HL-60 (cell line): ENCODE measurements around the gene LYRM9.
"Not testable (repeated sequence)": the region's sequence is repeated elsewhere in the genome, so short reads cannot be mapped to it uniquely, and the experiment has no call there.

Experiments used
- DNase-seq, 2 experiments: peaks; one replicate each; pipeline ENCODE4 v3.0.0-alpha.2; 2010 to 2020; ENCODE audit warnings: low read depth in 1 of 2, low spot score in 1 of 2
- H3K27ac ChIP-seq: fragments of 250-450 bp; sonication (Bioruptor Pico); replicated peaks from 2 replicates; pipeline ENCODE4 v1.5.1; 2020; ENCODE audit warnings: mild to moderate bottlenecking, moderate library complexity
- H3K27me3 ChIP-seq: fragments of 250-450 bp; sonication (Bioruptor Pico); 2 replicates; pipeline ENCODE4 v1.5.1; 2021; ENCODE audit warnings: mild to moderate bottlenecking, moderate library complexity; ENCODE audit not compliant: insufficient read depth, poor library complexity, severe bottlenecking
- H3K4me3 ChIP-seq: replicated peaks from 2 replicates; pipeline ENCODE4 v1.5.1; 2011; ENCODE audit warnings: mild to moderate bottlenecking, control low read depth, low read length; ENCODE audit not compliant: insufficient read depth
- GABPA ChIP-seq: IDR thresholded peaks from 2 replicates; pipeline ENCODE4 v1.6.1; 2012; ENCODE audit warnings: low read depth
- POLR2AphosphoS5 ChIP-seq: IDR thresholded peaks from 2 replicates; pipeline ENCODE4 v1.6.1; 2012; ENCODE audit warnings: low read depth
- SPI1 ChIP-seq: IDR thresholded peaks from 2 replicates; pipeline ENCODE4 v1.6.1; 2012; ENCODE audit warnings: low read depth, mild to moderate bottlenecking, borderline replicate concordance
- TF ChIP-seq, protein P1 (sequence below): IDR thresholded peaks from one replicate; pipeline ENCODE4 v1.5.1; 2011; ENCODE audit warnings: low read length, control low read depth, inconsistent platforms; ENCODE audit not compliant: insufficient read depth
- TF ChIP-seq, protein P2 (sequence below): IDR thresholded peaks from 2 replicates; pipeline ENCODE4 v1.6.1; 2012; ENCODE audit warnings: low read depth; ENCODE audit not compliant: insufficient replicate concordance

LYRM9 gene

DNA sequence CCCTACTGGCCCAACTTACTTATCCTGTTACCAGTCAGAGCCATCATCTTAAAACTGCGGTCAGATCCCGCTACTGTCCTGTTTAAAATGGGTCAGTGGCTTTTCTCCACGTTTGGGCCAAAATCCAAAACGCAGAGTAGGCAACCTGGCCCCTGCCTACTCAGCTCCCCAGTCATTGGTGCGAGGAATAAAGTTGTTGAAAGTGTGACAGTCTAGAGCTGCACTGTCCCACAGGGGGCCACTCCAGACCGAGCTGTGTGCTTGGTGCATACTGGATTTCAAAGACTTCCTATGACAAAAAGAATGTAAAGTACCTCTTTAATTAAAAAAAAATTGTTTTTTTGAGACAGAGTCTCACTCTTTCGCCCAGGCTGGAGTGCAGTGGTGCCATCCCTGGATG is 21.2 kb upstream of the LYRM9 start:
- TF ChIP-seq, protein P1, sequence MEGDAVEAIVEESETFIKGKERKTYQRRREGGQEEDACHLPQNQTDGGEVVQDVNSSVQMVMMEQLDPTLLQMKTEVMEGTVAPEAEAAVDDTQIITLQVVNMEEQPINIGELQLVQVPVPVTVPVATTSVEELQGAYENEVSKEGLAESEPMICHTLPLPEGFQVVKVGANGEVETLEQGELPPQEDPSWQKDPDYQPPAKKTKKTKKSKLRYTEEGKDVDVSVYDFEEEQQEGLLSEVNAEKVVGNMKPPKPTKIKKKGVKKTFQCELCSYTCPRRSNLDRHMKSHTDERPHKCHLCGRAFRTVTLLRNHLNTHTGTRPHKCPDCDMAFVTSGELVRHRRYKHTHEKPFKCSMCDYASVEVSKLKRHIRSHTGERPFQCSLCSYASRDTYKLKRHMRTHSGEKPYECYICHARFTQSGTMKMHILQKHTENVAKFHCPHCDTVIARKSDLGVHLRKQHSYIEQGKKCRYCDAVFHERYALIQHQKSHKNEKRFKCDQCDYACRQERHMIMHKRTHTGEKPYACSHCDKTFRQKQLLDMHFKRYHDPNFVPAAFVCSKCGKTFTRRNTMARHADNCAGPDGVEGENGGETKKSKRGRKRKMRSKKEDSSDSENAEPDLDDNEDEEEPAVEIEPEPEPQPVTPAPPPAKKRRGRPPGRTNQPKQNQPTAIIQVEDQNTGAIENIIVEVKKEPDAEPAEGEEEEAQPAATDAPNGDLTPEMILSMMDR, result no peak
- TF ChIP-seq, protein P2, sequence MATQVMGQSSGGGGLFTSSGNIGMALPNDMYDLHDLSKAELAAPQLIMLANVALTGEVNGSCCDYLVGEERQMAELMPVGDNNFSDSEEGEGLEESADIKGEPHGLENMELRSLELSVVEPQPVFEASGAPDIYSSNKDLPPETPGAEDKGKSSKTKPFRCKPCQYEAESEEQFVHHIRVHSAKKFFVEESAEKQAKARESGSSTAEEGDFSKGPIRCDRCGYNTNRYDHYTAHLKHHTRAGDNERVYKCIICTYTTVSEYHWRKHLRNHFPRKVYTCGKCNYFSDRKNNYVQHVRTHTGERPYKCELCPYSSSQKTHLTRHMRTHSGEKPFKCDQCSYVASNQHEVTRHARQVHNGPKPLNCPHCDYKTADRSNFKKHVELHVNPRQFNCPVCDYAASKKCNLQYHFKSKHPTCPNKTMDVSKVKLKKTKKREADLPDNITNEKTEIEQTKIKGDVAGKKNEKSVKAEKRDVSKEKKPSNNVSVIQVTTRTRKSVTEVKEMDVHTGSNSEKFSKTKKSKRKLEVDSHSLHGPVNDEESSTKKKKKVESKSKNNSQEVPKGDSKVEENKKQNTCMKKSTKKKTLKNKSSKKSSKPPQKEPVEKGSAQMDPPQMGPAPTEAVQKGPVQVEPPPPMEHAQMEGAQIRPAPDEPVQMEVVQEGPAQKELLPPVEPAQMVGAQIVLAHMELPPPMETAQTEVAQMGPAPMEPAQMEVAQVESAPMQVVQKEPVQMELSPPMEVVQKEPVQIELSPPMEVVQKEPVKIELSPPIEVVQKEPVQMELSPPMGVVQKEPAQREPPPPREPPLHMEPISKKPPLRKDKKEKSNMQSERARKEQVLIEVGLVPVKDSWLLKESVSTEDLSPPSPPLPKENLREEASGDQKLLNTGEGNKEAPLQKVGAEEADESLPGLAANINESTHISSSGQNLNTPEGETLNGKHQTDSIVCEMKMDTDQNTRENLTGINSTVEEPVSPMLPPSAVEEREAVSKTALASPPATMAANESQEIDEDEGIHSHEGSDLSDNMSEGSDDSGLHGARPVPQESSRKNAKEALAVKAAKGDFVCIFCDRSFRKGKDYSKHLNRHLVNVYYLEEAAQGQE, result no peak
- TF ChIP-seq SPI1 (no peak), POLR2AphosphoS5 (no peak), GABPA (no peak)

DNA sequence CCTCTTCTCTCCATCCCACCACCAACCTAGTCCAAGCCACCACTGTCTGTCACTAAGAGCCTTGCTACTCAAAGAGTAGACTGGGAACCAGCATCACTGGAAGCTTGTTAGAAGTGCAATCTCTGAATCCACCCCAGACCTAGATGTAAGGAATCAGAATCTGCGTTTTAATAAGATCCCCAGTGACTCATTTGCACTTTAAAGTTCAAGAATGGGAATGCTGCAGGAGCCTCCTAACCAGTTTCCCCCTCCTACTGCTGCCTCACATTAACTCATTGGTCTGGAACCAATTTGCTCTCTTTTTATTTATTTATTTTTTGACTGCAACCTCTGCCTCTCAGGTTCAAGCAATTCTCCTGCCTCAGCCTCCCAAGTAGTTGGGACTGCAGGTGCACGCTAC is 19.8 kb upstream of the LYRM9 start:
- TF ChIP-seq SPI1 (no peak), POLR2AphosphoS5 (no peak), GABPA (no peak)
- TF ChIP-seq, protein P2, result no peak
- TF ChIP-seq, protein P1, result no peak
- H3K27me3 ChIP-seq, result no peaks in the 10 kb centered on the region
- no peak overlapping the region for H3K4me3 ChIP-seq
- DNase-seq, result no peak
- H3K27ac ChIP-seq, result no peak overlapping the region

More for the DNA sequence above, 21.2 kb upstream of the LYRM9 start:
- H3K27ac ChIP-seq, result no peak overlapping the region
- H3K4me3 ChIP-seq, result no peak overlapping the region
- no peaks in the 10 kb centered on the region for H3K27me3 ChIP-seq
- DNase-seq, result no peak

DNA sequence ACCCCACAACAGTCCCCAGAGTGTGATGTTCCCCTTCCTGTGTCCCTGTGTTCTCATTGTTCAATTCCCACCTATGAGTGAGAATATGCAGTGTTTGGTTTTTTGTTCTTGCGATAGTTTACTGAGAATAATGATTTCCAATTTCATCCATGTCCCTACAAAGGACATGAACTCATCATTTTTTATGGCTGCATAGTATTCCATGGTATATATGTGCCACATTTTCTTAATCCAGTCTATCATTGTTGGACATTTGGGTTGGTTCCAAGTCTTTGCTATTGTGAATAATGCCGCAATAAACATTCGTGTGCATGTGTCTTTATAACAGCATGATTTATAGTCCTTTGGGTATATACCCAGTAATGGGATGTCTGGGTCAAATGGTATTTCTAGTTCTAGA is 19.1 kb upstream of the LYRM9 start:
- H3K4me3 ChIP-seq, H3K27me3 ChIP-seq, H3K27ac ChIP-seq, DNase-seq: not testable (repeated sequence)

DNA sequence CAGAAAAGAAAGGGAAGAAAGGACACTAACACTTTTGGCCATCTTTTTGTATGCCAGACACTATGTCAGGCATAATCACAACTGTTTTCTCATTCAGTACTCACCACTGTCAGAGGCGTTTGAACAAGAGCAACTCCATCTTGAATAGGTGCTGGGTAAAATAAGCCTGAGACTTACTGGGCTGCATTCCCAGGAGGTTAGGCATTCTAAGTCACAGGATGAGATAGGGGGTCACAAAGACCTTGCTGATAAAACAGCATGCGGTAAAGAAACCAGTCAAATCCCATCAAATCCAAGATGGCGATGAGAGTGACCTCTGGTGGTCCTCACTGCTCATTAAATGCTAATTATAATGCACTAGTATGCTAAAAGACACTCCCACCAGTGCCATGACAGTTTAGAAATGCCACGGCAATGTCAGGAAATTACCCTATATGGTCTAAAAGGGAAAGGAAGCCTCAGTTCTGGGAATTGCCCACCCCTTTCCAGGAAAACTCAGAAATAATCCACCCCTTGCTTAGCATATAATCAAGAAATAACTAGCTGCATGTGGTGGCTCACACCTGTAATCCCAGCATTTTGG is 14.9 kb upstream of the LYRM9 start:
- DNase-seq, result no peak
- no peak overlapping the region for H3K4me3 ChIP-seq
- H3K27ac ChIP-seq, result no peak overlapping the region
- H3K27me3 ChIP-seq, result no peaks in the 10 kb centered on the region
- TF ChIP-seq SPI1 (no peak), POLR2AphosphoS5 (no peak), GABPA (no peak)
- TF ChIP-seq, protein P2, result no peak
- TF ChIP-seq, protein P1, result no peak
